HG03060 (cell line): Measurements from ENCODE around the gene RALGAPB.

Experiments used
- ATAC-seq: cut with Tn5 transposase; IDR thresholded peaks from one replicate; pipeline ENCODE4 v1.9.1; 2021; ENCODE audit warnings: low read depth, moderate number of reproducible peaks; ENCODE audit not compliant: unreplicated experiment

Gene RALGAPB

GRCh38 chr20:38543014-38543906 is 70.6 kb downstream of the RALGAPB start:
- no peak for ATAC-seq

- no peak for ATAC-seq
Measured at GRCh38 chr20:38545771-38546170, 73.1 kb downstream of the RALGAPB start.

- ATAC-seq, result no peak
Measured at GRCh38 chr20:38547288-38548085, 74.8 kb downstream of the RALGAPB start.

GRCh38 chr20:38548356-38549083 is 75.9 kb downstream of the RALGAPB start:
- no peak for ATAC-seq

GRCh38 chr20:38550274-38550673 is 77.6 kb downstream of the RALGAPB start:
- ATAC-seq, result no peak

GRCh38 chr20:38551056-38551626 is 78.5 kb downstream of the RALGAPB start:
- ATAC-seq, result no peak

GRCh38 chr20:38554986-38555385 is 82.3 kb downstream of the RALGAPB start:
- no peak for ATAC-seq

GRCh38 chr20:38555395-38555794 is 82.8 kb downstream of the RALGAPB start:
- no peak for ATAC-seq

- ATAC-seq, result no peak
Measured at GRCh38 chr20:38557174-38557573, 84.5 kb downstream of the RALGAPB start.

GRCh38 chr20:38558596-38559360 is 86.1 kb downstream of the RALGAPB start:
- no peak for ATAC-seq

GRCh38 chr20:38559764-38560163 is 87.1 kb downstream of the RALGAPB start:
- no peak for ATAC-seq

- ATAC-seq, result no peak
Measured at GRCh38 chr20:38563802-38564431, 91.3 kb downstream of the RALGAPB start.

GRCh38 chr20:38564680-38565079 is 92.0 kb downstream of the RALGAPB start:
- ATAC-seq, result no peak

GRCh38 chr20:38566036-38566598 is 93.5 kb downstream of the RALGAPB start:
- no peak for ATAC-seq

- no peak for ATAC-seq
Measured at GRCh38 chr20:38569747-38570525, 97.3 kb downstream of the RALGAPB start.

GRCh38 chr20:38573413-38573812 is 100.8 kb downstream of the RALGAPB start:
- ATAC-seq, result no peak

- no peak for ATAC-seq
Measured at GRCh38 chr20:38579219-38579910, 106.7 kb downstream of the RALGAPB start.

- no peak for ATAC-seq
Measured at GRCh38 chr20:38579921-38580320, 107.3 kb downstream of the RALGAPB start.
